CD4-positive, alpha-beta T cell treated with Interleukin-10 for 1 hour (primary cell): ENCODE measurements around the gene COL11A2.

ENCODE experiments used
- DNase-seq: peaks from one replicate; pipeline ENCODE4 v3.0.0-alpha.2; 2020

Gene COL11A2

GRCh38 chr6:33191383-33192104, 723 bp downstream of the COL11A2 start:
- no peak for DNase-seq

GRCh38 chr6:33190504-33191107, 1.7 kb downstream of the COL11A2 start:
- no peak for DNase-seq

GRCh38 chr6:33189625-33190448, 2.4 kb downstream of the COL11A2 start:
- DNase-seq, result no peak

GRCh38 chr6:33189164-33189563, 3.1 kb downstream of the COL11A2 start:
- no peak for DNase-seq

GRCh38 chr6:33187809-33188208, 4.5 kb downstream of the COL11A2 start:
- DNase-seq, result no peak

GRCh38 chr6:33185654-33186187, 6.5 kb downstream of the COL11A2 start:
- DNase-seq, result no peak

- no peak for DNase-seq
These were observed 7.1 kb downstream of the COL11A2 start for GRCh38 chr6:33185190-33185589.

GRCh38 chr6:33183071-33183683, 9.1 kb downstream of the COL11A2 start:
- no peak for DNase-seq

- no peak for DNase-seq
These were observed 11.1 kb downstream of the COL11A2 start for GRCh38 chr6:33181141-33181540.

- no peak for DNase-seq
These were observed 13.4 kb downstream of the COL11A2 start for GRCh38 chr6:33178755-33179475.

- no peak for DNase-seq
These were observed 14.5 kb downstream of the COL11A2 start for GRCh38 chr6:33177552-33178446.

- no peak for DNase-seq
These were observed 15.4 kb downstream of the COL11A2 start for GRCh38 chr6:33176906-33177305.

- no peak for DNase-seq
These were observed 16.7 kb downstream of the COL11A2 start for GRCh38 chr6:33175436-33176069.

- no peak for DNase-seq
These were observed 17.5 kb downstream of the COL11A2 start for GRCh38 chr6:33174784-33175183.

GRCh38 chr6:33173535-33174180, 18.6 kb downstream of the COL11A2 start:
- DNase-seq, result no peak

- DNase-seq, result no peak
These were observed 19.4 kb downstream of the COL11A2 start for GRCh38 chr6:33172688-33173534.

GRCh38 chr6:33171880-33172687, 20.2 kb downstream of the COL11A2 start:
- DNase-seq, result no peak
